ENCODE measurements around the gene CDIPT.

CDIPT gene

GRCh38 chr16:29900888-29901606, 38.0 kb upstream of the CDIPT start:
- no peak for TF ChIP-seq CTCF (IDR thresholded peaks at IDR 0.05; ENCODE audit: low read length, missing control alignments)
- peak; percentile 25 for DNase-seq (ENCODE audit: low read depth)
- peak overlapping the region; percentile 73 for H3K4me3 ChIP-seq (replicated peaks; ENCODE audit: low read depth, low read length)

- H3K4me3 ChIP-seq (replicated peaks; ENCODE audit: low read depth, low read length): peak within 1 kb of the TSS; percentile 73
- peak; percentile 89 for DNase-seq (ENCODE audit: low read depth)
- no peak for TF ChIP-seq CTCF (IDR thresholded peaks at IDR 0.05; ENCODE audit: low read length, missing control alignments)
These were observed 37.3 kb upstream of the CDIPT start, which contains the start of gene ASPHD1 for GRCh38 chr16:29900102-29900887. Gene ASPHD1 (plus strand): TSS chr16:29900488. CDS start chr16:29900972, 484 bp downstream.

GRCh38 chr16:29899516-29900101, 36.6 kb upstream of the CDIPT start, which contains the start of gene SEZ6L2:
Gene SEZ6L2 (minus strand): TSS chr16:29899550. CDS start chr16:29899019, 531 bp downstream.
- peak; percentile 95 for DNase-seq (ENCODE audit: low read depth)
- H3K4me3 ChIP-seq (replicated peaks; ENCODE audit: low read depth, low read length): peak within 1 kb of the TSS; percentile 73
- peak; percentile 43 for TF ChIP-seq CTCF (IDR thresholded peaks at IDR 0.05; ENCODE audit: low read length, missing control alignments)

GRCh38 chr16:29898804-29899515, 35.9 kb upstream of the CDIPT start:
- H3K4me3 ChIP-seq (replicated peaks; ENCODE audit: low read depth, low read length): peak overlapping the region; percentile 73
- no peak for DNase-seq (ENCODE audit: low read depth)

GRCh38 chr16:29898135-29898803, 35.2 kb upstream of the CDIPT start:
- no peak for DNase-seq (ENCODE audit: low read depth)
- TF ChIP-seq CTCF (IDR thresholded peaks at IDR 0.05; ENCODE audit: low read length, missing control alignments): no peak
- peak overlapping the region; percentile 73 for H3K4me3 ChIP-seq (replicated peaks; ENCODE audit: low read depth, low read length)

More at GRCh38 chr16:29898804-29899515, 35.9 kb upstream of the CDIPT start:
- no peak for TF ChIP-seq CTCF (IDR thresholded peaks at IDR 0.05; ENCODE audit: low read length, missing control alignments)

- TF ChIP-seq CTCF (IDR thresholded peaks at IDR 0.05; ENCODE audit: low read length, missing control alignments): no peak
- no peak overlapping the region for H3K4me3 ChIP-seq (replicated peaks; ENCODE audit: low read depth, low read length)
These were observed 34.3 kb upstream of the CDIPT start for GRCh38 chr16:29897333-29897732.

More at GRCh38 chr16:29897333-29897732, 34.3 kb upstream of the CDIPT start:
- no peak for DNase-seq (ENCODE audit: low read depth)

All from fibroblast of pulmonary artery (primary cell).